ENCODE results near the gene ZNF581.
A peak's percentile ranks its signal among the peaks of the same experiment; 100 is the strongest.

Gene ZNF581

GRCh38 chr19:55635334-55635717 is 8.1 kb upstream of the ZNF581 start:
- DNase-seq, result no peak

DNA sequence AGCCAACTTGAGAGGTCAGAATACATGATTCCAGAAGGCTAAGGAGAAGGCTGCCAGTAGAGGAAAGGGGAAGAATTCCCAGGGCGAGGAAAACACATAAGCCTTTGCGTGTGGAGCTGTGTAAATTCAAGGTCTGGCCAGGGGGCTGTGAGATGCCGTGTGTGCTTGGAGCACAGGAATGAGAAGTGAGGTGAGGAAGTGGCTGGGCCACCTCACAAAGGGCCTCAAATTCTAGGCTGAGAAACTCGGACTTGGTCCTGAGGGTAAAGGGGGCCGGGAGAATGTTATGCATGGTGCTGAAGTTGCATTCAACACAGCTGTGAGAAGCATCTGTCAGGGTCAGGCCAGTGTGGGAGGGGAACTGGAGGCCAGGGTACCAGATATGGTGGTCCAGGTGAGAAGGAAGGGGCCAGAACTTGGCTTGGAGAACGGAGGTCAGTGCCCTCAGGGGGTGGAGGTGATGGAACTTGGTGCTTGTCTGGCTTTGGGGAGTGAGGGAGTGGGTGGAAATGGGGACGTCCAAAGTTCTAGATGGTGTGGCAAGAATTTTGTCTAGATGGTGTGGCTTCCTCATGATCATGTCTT is 7.5 kb upstream of the ZNF581 start:
- no peak for DNase-seq

DNA sequence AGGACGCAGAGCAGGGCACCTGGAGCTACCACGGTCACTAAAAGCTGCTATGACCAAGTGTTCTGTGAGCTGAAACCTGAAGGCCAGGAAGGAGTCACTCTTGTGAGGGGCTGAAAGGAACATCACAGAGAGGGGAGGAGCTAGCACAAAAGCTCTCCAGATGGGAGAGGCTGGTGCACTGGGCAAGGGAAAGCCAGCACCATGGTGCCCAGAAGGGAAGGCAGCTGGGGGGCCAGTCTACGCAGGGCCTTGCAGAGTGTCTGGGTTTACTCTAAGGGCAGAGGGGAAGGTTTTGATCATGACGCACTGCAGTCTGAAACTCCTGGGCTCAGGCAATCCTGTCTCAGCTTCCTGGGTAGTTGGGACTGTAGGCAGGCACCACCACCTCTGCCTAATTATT is 6.7 kb upstream of the ZNF581 start:
- DNase-seq, result no peak

DNA sequence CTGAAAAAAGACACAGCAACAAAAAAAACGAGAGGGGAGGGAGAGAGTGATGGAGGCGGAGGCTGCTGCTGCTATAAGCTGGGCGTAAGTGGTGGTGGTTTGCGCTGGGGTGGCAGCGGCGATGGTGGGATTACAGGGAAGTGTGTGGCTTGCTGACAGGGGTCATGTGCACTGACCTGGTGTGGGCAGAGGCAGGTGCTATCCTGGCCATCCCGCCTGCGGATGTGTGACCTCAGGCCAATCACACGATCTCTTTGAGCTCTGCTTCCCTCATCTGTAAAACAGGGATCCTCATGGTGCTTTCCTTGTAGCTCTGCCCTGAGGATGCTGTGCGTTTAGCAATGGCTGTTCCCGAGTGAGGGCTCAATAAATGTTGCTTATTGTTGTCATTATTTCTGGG is 5.9 kb upstream of the ZNF581 start:
- DNase-seq, result no peak

DNA sequence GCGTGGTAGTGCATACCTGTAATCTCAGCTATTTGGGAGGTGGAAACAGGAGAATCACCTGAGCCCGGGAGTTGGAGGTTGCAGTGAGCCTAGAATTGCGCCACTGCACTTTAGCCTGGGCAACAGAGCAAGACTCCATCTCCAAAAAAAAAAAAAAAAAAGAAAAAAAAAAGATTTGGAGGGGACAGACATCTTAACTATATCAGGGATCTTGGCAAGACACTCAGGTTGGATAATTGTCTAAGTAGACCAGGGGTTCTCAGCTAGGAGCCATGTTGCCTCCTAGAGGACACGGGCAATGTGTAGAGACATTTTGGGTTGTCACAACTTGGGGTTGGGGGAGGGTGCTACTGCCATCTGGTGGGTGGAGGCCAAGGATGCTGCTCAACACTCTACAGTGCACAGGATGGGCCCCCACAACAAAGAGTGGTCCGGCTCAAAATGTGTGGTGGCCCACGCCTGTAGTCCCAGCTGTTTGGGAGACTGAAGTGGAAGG is 4.5 kb upstream of the ZNF581 start:
- DNase-seq, result no peak

DNA sequence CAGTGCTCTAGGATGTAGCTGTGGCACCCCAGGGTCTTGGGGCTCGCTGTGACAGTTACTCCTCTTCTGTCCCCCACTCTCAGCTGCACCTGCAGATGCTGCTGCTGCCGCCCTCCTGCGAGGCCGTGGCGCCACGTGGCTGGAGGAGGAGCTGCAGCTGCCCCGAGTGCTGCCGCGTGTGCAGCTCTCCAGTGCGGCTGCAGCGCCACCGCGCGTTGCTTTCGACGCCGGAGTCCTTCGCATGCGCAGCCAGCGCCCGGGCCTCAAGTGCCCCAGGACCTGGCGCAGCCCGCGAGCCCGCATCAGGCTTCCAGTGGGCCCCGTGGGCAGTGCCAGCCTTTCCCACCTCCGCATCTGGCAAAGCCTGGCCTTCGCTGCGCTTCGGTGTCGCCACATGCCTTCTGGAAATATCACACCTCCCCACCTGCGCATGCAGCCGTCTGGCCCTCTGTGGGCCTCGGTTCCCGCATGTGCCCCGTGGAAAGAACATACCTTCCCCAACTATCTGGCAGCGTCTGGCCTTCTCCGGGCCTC is 3.3 kb upstream of the ZNF581 start:
- peak; percentile 71 for DNase-seq

DNA sequence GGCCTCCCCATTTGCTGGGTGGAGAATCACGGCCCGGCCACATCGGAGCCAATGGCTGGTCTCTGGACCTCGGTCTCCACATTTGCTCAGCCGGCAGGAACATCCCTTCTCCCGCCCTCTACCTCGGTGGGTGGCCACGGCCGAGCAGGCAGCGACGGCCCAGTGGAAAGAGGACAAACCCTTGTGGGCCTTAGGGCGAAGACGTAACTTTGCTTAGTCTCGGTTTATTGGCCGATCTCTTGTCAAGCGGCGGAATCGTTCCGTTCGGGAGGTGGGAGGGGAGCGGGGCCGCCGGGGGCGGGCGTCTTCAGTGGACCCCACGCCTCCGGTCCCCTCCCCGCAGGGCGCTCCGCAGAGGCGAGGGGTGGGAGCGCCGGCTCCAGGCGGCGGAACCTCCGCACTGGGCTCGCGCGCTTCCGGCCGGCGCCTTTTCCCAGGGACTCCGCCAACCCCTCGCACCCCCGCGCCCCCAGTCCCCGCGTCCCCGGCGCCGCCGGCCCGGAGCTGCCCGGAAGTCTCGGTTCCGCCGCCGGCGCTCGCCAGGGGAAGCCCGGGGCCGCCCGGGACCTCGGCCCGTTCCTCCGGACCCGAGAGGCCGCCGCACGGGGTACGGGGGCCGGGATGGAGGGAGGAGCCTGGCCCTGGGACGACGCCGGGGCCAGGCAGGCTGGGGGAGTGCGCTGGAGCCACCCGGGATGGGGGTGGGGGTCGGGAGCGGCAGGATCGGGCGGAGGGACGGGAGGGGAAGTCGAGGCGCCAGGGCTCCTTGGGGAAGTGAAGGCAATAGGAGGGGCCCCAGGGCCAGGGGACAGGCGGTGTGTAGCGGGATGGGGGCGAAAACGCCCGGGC is 2.6 kb upstream of the ZNF581 start, which contains the start of gene ZNF580:
TSS of gene ZNF580 (plus strand) at position 426 of the 849 bp plus-strand sequence. CDS start 1,507 bp downstream, outside the sequence.
- peak; percentile 58 for DNase-seq

GRCh38 chr19:55641426-55642152 is 1.9 kb upstream of the ZNF581 start:
- DNase-seq, result no peak

DNA sequence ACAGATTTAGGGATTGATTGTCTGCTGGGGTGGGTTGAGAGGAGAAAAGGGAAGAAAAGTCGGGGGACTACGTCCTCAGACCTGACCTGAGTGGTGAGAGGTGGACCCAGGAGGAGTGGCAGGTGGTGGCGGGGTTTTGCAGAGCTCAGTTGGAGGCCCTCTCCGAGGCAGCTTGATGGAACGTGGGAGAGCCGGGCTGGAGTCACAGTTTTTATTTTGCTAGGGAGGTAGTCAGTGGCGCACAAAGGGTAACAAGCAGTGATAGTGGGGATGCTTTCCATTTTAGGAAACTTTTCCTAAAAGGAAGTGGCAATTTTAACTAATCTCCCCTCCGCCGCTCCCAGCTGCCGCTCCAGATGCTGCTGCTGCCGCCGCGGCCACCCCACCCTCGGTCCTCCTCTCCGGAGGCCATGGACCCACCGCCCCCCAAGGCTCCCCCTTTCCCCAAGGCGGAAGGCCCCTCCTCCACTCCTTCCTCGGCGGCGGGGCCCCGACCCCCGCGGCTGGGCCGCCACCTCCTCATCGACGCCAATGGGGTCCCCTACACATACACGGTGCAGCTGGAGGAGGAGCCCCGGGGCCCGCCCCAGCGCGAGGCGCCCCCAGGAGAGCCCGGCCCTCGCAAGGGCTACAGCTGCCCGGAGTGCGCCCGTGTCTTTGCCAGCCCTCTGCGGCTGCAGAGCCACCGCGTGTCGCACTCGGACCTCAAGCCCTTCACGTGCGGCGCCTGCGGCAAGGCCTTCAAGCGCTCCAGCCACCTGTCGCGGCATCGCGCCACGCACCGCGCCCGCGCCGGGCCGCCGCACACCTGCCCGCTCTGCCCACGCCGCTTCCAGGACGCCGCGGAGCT is 1.1 kb upstream of the ZNF581 start:
- peak; percentile 59 for DNase-seq

DNA sequence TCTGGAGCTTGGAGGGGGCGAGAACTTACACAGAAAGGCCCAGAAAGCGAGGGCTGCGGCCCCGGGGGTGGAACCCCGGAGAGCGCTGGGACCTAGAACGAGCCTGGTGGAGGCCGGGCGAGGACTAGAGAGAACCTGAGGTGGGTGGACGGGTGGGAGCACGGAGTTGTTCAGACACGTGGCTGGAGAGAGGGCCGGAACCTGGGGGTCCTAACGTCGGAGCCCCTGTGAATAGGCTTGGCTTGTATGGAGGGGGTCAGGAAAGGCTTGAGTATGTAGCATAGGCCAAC is 383 bp downstream of the ZNF581 start:
- no peak for DNase-seq

- no peak for DNase-seq
Observed at GRCh38 chr19:55644191-55644833, 863 bp downstream of the ZNF581 start.

DNA sequence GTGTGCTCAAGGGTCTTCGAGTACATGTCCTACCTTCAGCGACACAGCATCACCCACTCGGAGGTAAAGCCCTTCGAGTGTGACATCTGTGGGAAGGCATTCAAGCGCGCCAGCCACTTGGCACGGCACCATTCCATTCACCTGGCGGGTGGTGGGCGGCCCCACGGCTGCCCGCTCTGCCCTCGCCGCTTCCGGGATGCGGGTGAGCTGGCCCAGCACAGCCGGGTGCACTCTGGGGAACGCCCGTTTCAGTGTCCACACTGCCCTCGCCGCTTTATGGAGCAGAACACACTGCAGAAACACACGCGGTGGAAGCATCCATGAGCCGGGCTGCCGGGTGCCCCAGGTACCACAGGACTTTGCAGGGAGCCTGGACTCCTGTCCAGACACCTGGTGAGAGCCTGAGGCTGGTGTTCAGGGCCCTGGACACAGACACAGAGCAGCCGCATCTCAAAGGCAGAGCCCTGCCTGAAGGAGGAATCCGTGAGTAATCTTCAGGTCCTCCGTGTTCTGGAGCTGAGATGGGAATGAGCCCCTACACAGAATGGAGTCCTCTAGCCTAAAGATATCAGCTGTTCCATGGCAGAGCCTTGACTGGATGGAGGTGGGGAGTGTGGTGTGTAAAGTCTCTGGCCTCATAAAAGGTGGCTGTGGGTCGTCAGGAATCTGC is 1.5 kb downstream of the ZNF581 start:
- DNase-seq, result no peak

DNA sequence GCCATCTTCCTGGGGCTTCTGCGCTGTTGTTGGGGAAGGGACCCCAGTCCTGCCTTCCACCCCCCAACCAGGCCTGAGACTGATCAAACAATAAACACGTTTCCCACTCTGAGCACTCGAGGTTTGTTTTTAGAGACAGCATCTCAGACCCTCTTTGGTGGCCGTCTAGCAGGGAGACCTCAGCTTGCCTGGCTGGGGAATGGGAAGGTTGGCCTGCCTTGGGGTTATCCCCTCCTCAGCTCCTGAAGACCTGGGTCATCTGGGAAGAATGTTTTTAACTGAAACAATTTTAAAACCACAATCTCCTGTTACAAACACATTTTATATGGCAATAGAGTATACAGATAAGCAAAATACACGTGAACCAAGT is 2.0 kb downstream of the ZNF581 start:
- no peak for DNase-seq

DNA sequence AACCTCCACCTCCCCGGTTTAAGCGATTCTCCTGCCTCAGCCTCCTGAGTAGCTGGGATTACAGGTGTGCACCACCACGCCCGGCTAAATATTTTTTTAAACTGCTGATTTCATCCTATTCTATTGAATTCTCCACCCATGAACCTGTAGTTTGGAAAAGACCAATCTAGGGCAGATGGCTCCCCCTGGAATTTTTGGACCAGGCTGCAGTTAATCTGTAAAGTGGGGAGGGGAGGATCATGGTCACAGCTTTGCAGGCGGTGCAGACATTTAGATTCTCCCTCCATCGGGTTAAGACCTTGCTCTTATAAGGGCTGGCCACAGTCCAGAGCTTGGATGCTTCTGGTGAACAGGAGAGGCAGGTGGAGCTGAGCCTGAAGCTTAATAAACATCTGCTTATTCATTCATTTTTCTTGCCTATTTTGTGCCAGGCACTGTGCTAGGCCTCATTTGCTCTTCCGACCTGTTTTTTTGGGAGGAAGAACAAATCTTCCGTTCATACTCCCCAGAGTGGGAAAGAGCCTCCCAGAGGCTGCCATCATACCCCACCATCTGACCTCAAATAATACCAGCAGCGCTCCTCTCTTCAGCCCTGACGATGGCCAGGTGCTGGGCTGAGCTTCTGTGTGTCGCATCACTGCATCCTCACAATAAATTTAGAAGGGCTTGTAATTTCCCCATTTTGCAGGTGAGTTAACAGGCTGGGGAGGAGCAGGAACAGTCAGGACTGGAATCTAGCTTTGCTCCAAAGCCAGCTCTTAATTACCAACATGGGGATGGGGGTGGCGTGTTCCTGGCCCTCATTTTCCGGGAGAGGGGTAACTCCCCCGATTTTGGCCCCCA is 3.7 kb downstream of the ZNF581 start:
- DNase-seq, result no peak

DNA sequence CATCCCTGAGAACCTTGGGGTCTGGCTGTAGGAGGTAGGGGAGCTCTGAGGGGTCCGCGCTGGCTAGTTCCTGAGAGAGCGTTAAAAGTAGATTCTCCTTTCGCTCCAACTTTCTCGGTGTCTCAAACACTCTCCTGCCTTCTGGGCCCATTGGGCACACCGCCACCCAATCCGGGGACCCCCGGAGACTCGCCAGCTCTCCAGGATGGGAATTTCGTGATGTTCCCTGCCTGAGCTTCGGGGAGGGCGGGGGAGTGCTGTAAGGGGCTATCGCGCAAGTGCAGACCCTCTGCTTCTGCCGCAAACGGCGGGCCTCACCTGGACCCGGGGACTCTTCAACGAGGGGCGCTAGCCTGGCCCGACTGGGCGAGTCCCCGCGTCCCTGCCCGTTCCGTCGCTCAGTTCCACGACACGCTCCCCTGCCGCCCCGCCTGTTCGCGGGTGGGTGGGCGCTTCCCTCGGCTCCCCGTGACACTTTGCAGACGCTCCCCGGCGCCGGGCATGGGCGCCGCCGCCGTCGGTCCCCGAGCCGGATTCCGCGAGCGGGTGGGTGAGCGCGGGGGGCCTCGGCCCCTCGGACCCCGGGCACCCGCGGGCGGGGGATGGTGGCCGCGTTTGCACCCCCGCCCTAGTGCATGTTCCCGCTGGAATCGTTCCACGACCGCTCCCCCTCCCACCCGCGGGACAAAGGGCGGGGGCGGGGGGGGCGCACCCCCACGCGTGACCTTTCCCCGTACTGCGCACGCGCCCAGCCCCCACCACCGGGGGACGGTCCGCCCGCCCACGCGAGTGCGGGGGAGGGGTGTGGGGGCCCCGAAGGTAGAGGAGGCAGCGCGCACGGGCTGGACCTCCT is 4.5 kb downstream of the ZNF581 start, which contains the start of gene CCDC106:
TSS of gene CCDC106 (plus strand) at position 481 of the 853 bp plus-strand sequence. CDS start 835 bp downstream, outside the sequence.
- DNase-seq, result no peak

- no peak for DNase-seq
Observed at GRCh38 chr19:55648585-55649267, 5.3 kb downstream of the ZNF581 start.

- DNase-seq, result no peak
Observed at GRCh38 chr19:55649268-55650125, 6.0 kb downstream of the ZNF581 start.

DNA sequence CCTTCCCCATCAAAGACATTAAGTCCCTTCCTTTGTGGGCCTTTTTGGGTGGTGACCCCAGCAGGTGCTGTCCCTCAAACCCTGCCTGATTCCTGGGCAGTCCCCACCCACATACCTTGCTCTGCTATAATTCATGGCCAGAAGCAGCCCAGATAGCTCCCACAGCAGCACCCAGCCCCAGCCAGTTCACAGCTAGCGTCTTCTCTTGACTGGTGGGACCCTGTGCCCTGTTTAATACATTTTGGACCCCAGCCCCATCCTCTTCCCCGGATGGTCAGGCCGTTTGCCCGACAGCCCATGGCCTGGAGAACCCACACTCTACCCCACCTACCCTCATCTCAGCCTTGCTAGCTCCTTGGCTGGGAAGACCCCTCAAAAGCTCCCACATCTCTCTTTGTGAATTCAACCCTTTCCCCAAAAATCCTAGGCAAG is 6.7 kb downstream of the ZNF581 start:
- no peak for DNase-seq
